Body of pancreas (tissue), 4 donors: ENCODE measurements around the gene SUPT4H1. TPM values are rescaled to one million over a fixed set of nuclear protein-coding genes. Genes with fewer than 3 reads are reported as not detected.

Experiments used
- ATAC-seq: fragments of 150-250 bp; one replicate; pipeline ENCODE4 v1.9.1; 2016
- DNase-seq, 4 donors: peaks; one replicate each; pipeline ENCODE4 v3.0.0-alpha.2; 2019
- H3K27ac ChIP-seq, 4 donors: fragments of 200-600 bp; sonication (generic); 1 replicate in 3 of 4; 2 replicates in 1 of 4; pipeline versions ENCODE4 v1.5.1 to v1.6.1; 2016 to 2019; ENCODE audit warnings: mild to moderate bottlenecking in 1 of 4, mixed read lengths in 1 of 4, moderate library complexity in 1 of 4
- H3K27me3 ChIP-seq, 2 donors: fragments of 200-600 bp; sonication (generic); one replicate each; pipeline ENCODE4 v1.6.0; 2016; ENCODE audit warnings: mild to moderate bottlenecking in 1 of 2
- H3K36me3 ChIP-seq, 2 donors: fragments of 200-600 bp; sonication (generic); replicated peaks in 1 of 2; 2 replicates each; pipeline ENCODE4 v1.5.1; 2016; ENCODE audit warnings: low read depth in 2 of 2; ENCODE audit not compliant: insufficient read depth in 1 of 2
- H3K4me1 ChIP-seq: fragments of 200-600 bp; sonication (generic); one replicate; pipeline ENCODE4 v1.6.0; 2016
- H3K4me3 ChIP-seq, 2 donors: fragments of 200-600 bp; sonication (generic); 1 replicate in 1 of 2; 2 replicates in 1 of 2; pipeline ENCODE4 v1.5.1; 2016 to 2019
- H3K9me3 ChIP-seq, 3 donors: fragments of 200-600 bp; sonication (generic); 1 replicate in 2 of 3; 2 replicates in 1 of 3; pipeline ENCODE4 v1.5.1; 2016
- CTCF ChIP-seq, 7 experiments: fragments of 450-650 bp in 4 of 7; fragments of 200-600 bp in 3 of 7; sonication (generic) in 3 of 7; IDR thresholded peaks; one replicate each; pipeline ENCODE4 v1.5.1; 2016 to 2019; ENCODE audit warnings: antibody characterized with exemption in 7 of 7
- POLR2A ChIP-seq, 3 donors: fragments of 450-650 bp; IDR thresholded peaks; one replicate each; pipeline ENCODE4 v1.6.1; 2016; ENCODE audit warnings: antibody characterized with exemption in 3 of 3, mild to moderate bottlenecking in 2 of 3
- WGBS, 2 donors: methylation state at CpG; one replicate each; pipeline ENCODE4 v1.1.5; 2017; 5-methylcytosine and 5-hydroxymethylcytosine counted together
- intact Hi-C: fragments of 100-400 bp; cut with DNase I; formaldehyde crosslinking; loops from one replicate; pipeline ENCODE4 v1.15.1; 2023
- total RNA-seq, 2 donors: library from RNA; depleted of rRNA; stranded (reverse); fragments of >200 nt; gene quantifications; one replicate each; pipeline ENCODE4 v1.1.0, GENCODE V29; 2016

The SUPT4H1 gene
- total RNA-seq, 2 donors from 2014 or later, result 10.2 to 24.4 TPM

GRCh38 chr17:58306131-58306951 lies 45.7 kb downstream of the SUPT4H1 start:
- intact Hi-C loops, result no loop called here
- Histone ChIP-seq H3K4me3 (no peak overlapping the region), H3K27me3 (no peaks in the 10 kb centered on the region), H3K9me3 (no peaks in the 10 kb centered on the region), H3K4me1 (no peaks in the 10 kb centered on the region), H3K36me3 (no peaks in the 10 kb centered on the region), H3K27ac (no peak overlapping the region)
- ATAC-seq (no peak), DNase-seq (no peak)
- TF ChIP-seq CTCF (IDR thresholded peaks at IDR 0.05) (no peak), POLR2A (IDR thresholded peaks at IDR 0.05) (no peak)
- WGBS, 2 donors, result 83 to 85% methylated on average over 13 to 19 of the region's 19 CpGs

GRCh38 chr17:58305626-58306025 lies 46.4 kb downstream of the SUPT4H1 start:
- no peak for DNase-seq
- intact Hi-C loops, result no loop called here

GRCh38 chr17:58304750-58305486 lies 47.1 kb downstream of the SUPT4H1 start:
- Histone ChIP-seq H3K27me3 (no peaks in the 10 kb centered on the region), H3K4me1 (no peaks in the 10 kb centered on the region), H3K27ac (no peak overlapping the region), H3K9me3 (no peaks in the 10 kb centered on the region), H3K36me3 (no peaks in the 10 kb centered on the region), H3K4me3 (no peak overlapping the region)
- no peak for ATAC-seq
- intact Hi-C loops, result no loop called here
- DNase-seq, result no peak
- TF ChIP-seq POLR2A (IDR thresholded peaks at IDR 0.05) (no peak), CTCF (IDR thresholded peaks at IDR 0.05) (no peak)
- 81 to 85% methylated on average over 11 to 13 of the region's 14 CpGs for WGBS, 2 donors

More at GRCh38 chr17:58305626-58306025, 46.4 kb downstream of the SUPT4H1 start:
- Histone ChIP-seq H3K36me3 (no peaks in the 10 kb centered on the region), H3K4me1 (no peaks in the 10 kb centered on the region), H3K27ac (no peak overlapping the region), H3K4me3 (no peak overlapping the region), H3K27me3 (no peaks in the 10 kb centered on the region), H3K9me3 (no peaks in the 10 kb centered on the region)
- no peak for ATAC-seq
- WGBS, 2 donors, result 50 to 78% methylated on average over 2 to 8 of the region's 8 CpGs
- TF ChIP-seq CTCF (IDR thresholded peaks at IDR 0.05) (no peak), POLR2A (IDR thresholded peaks at IDR 0.05) (no peak)

- Histone ChIP-seq H3K27me3 (no peaks in the 10 kb centered on the region), H3K36me3 (no peaks in the 10 kb centered on the region), H3K9me3 (no peaks in the 10 kb centered on the region), H3K4me3 (no peak overlapping the region), H3K27ac (no peak overlapping the region), H3K4me1 (no peaks in the 10 kb centered on the region)
- WGBS, 2 donors, result 24 to 40% methylated on average over 9 to 10 of the region's 10 CpGs
- TF ChIP-seq POLR2A (IDR thresholded peaks at IDR 0.05), result no peak
- TF ChIP-seq CTCF (IDR thresholded peaks at IDR 0.05), result peak; percentile 48 to 70 (median 67)
- ATAC-seq (peak; percentile 81), DNase-seq (peak; percentile 36 to 54 (median 51))
- intact Hi-C loops, result no loop called here
These were observed 47.8 kb downstream of the SUPT4H1 start for GRCh38 chr17:58303971-58304749.
